GM19025 (cell line): ENCODE results near the gene CTDNEP1.
A peak's percentile ranks its signal among the peaks of the same experiment; 100 is the strongest.

ENCODE experiments used
- ATAC-seq: cut with Tn5 transposase; IDR thresholded peaks from one replicate; pipeline ENCODE4 v1.9.1; 2021; ENCODE audit warnings: mild to moderate bottlenecking, low read depth, moderate library complexity; ENCODE audit not compliant: unreplicated experiment

CTDNEP1 gene

GRCh38 chr17:7280519-7281073, 29.1 kb upstream of the CTDNEP1 start:
- peak; percentile 51 for ATAC-seq

DNA sequence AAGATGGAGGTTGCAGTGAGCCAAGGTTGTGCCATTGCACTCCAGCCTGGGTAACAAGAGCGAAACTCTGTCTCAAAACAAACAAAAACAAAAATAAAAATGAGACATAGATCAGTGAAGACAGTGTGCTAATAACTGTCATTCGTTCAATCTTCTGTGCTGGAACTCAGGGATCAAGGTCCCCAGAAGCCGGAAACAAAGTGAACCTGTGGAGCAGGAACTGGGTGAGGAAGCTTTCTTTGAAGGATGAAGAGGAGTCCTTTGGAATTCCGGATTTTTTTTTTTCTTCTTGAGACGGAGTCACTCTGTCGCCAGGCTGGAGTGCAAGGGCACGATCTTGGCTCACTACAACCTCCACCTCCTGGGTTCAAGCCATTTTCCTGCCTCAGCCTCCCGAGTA, 27.9 kb upstream of the CTDNEP1 start:
- ATAC-seq, result no peak

- ATAC-seq, result no peak
Observed at GRCh38 chr17:7266784-7267183, 15.2 kb upstream of the CTDNEP1 start.

DNA sequence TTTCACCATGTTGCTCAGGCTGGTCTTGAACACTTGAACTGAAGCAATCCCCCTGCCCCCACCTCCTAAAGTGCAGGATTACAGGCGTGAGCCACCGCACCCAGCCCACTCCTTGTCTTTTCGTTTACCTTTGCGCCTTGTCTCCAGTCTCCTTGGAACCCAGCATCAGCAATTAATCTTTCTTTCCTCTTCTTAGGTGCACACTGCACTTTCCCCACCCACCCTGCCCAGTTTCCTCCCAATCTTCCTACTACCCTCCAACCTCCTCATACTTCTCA, 12.2 kb upstream of the CTDNEP1 start:
- no peak for ATAC-seq

DNA sequence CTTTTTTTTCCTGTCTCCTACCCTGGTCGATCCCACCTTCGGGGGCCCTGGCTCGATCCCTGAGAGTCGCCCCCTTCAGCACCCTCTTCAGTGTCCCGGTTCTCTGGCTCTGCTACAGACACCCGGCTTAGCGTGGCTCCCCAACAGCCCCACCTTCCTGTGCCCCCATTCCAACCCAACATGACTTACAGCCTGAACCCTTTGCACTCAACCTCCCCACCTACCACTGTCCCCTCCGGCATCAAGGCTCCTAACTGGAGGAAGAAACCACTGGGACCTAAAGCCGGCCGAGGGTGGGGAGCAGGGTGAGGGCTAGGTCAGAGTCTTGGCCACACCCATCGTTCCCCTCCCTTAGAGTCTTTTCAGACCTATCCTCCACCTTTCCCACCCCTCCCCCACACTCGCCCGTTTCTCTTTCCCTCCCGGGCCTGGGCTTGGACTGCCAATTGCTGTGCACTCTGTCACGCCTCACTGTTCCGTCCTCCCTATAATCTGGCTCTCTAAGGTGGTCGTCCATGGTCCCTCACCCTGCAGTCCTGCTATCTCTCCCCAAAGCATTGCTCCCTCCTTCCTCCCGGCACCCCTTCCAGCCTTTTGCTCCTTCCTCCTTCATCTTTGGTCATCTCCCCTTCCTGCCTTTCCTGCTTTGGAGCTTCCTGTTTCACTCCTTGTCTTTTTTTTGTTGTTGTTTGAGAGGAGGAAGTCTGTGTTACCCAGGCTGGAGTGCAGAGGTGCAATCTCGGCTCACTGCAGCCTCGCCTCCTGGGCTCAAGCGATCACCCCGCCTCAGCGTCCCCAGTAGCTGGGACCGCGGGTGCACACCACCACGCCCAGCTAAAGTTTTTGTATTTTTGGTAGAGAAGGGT, 11.6 kb upstream of the CTDNEP1 start:
- ATAC-seq, result no peak

DNA sequence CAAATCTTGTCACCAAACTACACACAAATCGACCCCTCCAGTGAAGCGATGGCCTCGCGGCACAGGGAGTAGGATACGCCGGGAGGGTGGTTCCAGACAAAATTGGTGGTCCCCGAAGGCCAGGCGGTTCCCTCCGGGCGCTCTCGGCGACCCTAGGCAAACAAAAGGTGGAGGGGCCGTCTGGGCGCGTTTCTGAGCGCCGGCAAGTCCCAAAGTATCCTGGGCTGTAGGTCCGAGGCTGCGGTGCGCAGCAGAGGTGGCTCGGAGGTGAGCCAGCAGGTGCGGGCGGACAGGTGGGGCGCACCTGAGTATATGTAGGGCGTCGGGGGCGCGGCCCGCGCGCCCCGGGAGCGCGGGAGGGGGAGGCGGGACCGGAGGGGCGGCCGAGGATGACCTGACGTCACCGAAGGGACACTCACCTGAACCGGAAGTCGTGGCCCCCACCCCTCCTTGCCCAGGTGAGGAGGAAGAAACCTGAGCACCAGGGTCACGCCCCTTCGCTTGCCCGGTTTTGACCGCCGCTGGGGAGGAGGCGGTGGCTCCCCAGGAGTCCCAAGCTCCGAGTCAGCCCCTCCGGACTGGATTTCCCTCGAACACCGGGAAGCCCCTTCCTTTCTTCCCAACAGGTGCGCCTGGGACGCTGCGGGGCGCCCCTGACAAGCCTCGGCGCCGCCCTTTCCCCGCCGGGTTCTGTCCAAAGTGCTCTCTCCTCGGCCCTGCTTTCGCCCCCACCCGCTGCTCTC, 10.8 kb upstream of the CTDNEP1 start, which contains the start of gene CLDN7:
CLDN7 (minus strand) TSS at position 287 of the 743 bp plus-strand sequence. CDS start 435 bp downstream, outside the sequence.
- no peak for ATAC-seq

- ATAC-seq, result no peak
Observed at GRCh38 chr17:7261379-7262191, 10.1 kb upstream of the CTDNEP1 start.

DNA sequence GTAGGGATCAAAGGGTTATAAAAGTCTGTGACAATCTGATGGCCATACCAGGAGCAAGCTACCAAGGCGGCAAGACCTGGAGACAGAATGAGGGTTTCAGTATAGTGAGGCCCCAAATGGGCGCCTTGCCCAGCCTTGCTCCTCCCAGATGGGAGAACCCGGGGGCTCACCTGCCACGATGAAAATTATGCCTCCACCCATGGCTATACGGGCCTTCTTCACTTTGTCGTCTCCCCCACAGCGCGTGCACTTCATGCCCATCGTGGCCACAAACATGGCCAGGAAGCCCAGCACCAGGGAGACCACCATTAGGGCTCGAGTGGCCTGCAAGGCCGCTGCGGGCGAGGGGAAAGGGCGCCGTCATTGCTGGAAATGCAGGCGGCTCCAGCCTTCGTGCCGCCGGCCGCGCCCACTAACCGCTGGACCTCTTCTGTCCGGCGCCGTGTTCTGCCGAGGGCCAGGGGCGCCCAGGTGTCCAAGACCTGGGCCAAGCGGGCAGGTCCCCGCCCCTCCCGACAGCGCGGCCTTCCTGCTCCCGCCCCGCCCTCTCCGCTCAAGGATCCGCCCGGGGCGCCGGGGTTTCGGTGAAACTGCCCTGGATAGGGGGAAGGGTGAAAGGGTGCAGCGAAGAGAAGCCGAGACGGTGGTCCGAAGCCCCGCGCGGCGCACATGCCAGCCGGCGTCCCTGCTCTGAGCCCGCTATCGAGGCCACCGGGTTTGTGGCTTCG, 9.3 kb upstream of the CTDNEP1 start:
- ATAC-seq, result no peak

DNA sequence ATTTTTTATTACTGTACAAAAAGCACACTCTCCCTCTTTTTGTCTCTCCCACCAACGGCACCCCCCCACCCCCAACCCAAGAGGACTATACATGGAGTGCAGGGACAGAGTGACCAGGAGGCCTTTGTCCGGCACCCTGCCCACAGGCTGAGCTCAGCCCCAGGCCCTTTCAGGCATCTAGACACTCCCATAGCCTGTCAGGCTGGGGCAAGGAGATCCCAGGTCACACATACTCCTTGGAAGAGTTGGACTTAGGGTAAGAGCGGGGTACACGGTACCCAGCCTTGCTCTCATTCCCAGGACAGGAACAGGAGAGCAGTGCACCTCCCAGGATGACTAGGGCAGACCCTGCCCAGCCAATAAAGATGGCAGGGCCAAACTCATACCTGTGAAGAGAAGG, 8.6 kb upstream of the CTDNEP1 start:
- no peak for ATAC-seq

- ATAC-seq, result no peak
Observed at GRCh38 chr17:7259555-7259889, 8.0 kb upstream of the CTDNEP1 start.

DNA sequence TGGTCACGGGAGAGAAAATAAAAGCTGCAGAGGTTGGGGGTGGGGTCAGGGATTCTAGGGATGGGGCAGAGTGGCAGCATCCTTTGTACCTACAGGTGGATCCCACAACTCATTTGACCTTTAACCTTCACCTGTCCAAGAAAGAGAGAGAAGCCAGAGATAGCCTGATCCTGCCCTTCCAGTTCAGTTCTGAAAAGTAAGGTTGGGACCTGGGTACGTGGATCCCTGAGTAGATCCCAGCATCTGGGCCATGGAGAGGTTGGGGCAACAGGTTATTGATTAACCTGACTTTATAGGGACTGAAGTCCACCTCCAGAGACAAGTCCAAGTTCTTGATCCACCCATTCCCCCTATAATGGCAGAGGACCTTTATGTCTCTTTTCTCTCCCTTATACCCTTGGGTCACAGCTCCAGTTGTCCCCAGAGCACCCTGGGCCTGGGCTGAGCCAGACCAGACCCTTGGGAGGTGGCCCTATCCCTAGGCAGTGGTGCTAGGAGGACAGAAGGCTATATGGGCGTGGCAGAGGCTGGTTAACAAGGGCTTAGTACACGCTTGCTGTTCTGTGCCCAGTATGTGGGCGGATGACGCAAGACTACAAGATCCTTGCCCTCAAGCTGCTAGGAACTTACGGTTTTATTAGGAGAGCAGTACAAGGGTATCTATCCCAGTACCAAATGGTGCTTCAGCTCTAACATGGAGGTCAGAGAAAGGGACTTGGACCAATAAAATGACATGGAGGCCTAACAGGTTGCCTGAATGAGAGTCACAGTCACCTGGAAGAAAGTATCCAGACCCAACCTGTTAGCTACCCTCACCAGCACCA, 7.4 kb upstream of the CTDNEP1 start:
- ATAC-seq, result no peak

- ATAC-seq, result no peak
Observed at GRCh38 chr17:7256766-7257456, 5.4 kb upstream of the CTDNEP1 start.

GRCh38 chr17:7254511-7254910, 3.0 kb upstream of the CTDNEP1 start:
- ATAC-seq, result no peak

- ATAC-seq, result no peak
Observed at GRCh38 chr17:7253082-7253481, 1.5 kb upstream of the CTDNEP1 start.

- ATAC-seq, result peak; percentile 27
Observed at GRCh38 chr17:7252176-7253043, 876 bp upstream of the CTDNEP1 start, which contains the start of gene ELP5. TSS of gene ELP5 (plus strand) at chr17:7252215. CDS start at chr17:7252551, 336 bp downstream.

DNA sequence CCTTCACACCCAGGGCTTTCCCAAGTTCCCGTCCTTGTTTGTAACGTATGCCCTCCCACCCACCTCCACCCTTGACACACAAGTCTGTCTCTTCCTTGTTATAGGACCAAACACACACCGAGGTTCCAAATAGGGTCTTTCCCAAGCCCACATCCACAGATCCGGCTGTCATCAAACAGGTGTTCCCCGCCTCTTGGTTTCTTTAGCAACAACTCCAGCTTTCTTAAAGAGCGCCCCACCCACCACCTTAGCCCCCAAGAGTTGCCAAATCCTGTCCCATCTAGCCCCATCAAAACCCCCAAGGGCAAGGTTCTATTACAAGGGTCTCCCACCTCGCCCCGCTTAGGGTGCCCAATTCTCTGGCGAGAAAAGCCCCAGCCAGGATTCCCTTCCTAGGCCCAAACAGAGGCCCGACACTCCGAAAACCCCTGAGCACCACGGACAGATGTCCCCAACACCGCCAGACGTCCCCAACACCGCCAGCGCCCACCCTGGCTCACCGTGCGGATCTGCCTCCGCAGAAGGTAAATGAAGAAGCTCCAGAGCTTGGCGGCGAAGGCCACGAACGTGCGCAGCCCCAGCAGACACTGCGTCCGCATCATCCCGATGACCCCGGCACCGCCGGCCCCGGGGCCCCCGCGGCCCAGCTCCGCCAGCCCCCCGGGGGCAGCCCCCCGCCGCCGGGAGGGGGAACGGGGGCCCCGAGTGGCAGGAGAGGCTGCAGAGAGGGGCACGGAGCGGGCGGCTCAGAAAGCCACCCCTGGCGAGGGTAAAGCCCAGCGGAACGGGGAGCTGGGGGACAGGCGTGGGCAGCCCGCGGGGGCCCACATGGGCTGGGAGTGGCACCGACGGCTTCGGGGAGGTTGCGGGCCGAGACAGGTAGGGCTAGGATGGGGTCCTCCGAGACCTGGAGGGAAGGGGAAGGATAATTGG, 573 bp downstream of the CTDNEP1 start:
- no peak for ATAC-seq

DNA sequence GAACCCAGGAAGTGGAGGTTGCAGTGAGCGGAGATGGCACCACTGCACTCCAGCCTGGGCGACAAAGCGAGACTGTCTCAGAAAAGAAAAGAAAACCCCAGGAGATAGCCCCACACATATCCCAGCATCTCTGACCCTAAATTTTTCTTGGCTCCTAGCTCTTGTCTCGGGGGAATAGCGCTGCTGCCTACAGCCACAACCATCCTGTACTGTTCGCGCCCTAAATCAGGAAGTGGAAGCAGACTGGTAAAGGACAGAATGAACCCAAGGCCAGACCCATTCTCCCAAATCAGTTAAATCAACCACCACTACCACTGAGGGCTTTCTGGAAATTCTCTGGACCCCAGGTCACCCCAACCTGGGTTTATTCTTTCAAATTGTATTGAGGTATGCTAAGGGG, 1.7 kb downstream of the CTDNEP1 start:
- no peak for ATAC-seq
